ENCODE data around the gene SDC3. TPM values are rescaled to one million over a fixed set of nuclear protein-coding genes. Genes with fewer than 3 reads are reported as not detected.

SDC3 gene, protein sequence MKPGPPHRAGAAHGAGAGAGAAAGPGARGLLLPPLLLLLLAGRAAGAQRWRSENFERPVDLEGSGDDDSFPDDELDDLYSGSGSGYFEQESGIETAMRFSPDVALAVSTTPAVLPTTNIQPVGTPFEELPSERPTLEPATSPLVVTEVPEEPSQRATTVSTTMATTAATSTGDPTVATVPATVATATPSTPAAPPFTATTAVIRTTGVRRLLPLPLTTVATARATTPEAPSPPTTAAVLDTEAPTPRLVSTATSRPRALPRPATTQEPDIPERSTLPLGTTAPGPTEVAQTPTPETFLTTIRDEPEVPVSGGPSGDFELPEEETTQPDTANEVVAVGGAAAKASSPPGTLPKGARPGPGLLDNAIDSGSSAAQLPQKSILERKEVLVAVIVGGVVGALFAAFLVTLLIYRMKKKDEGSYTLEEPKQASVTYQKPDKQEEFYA
- total RNA-seq (2022; extraction: Qiagen RNA extraction; ENCODE audit: low read depth), result 6.5 to 10.8 TPM (median 8.4 TPM) in 5 replicates

DNA sequence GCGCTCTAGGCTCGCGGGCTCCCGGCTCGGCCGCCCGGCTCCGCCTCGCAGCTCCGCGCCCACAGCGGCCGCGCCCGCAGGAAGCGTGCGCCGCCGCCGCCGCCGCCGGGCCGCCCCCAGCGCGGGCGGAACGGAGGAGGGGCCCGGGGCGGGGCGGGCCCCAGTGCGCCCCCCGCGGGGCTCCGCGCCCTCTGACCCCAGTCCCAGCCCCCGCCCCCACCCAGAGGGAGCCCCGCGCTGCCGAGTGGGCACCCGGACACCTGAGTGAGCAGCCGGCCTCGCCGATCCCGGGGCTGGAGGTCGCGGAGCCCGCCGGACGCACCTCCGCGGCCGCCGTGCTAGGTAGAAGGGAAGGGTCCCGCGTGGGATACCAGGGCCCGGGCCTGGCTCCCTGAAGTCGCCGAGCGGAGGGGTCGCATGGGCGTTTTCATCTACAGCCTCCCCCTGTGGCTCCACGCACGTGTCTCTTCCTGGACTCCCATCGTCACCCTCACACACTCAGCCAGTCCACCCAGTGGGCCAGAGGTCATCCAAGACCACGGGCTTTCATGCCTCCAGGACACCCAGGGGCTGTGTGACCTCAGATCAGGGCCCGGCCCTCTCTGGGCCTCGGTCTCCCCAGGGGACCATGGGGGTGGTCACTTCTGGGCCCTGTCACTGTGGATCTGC is at the start of gene SDC3:
Gene SDC3, minus strand, starts transcription at position 63 of the 669 bp plus-strand sequence. CDS start 172 bp downstream, outside the sequence.

Other genes starting within 250 kb of the SDC3 start
- gene MATN1, start 185.2 kb downstream of the SDC3 start, total RNA-seq (2022; extraction: Qiagen RNA extraction; ENCODE audit: low read depth), result 0.05 to 0.25 TPM (median 0.07 TPM) in 4 of 5 replicates, not detected in the other
- 0.10 to 0.23 TPM (median 0.19 TPM) in 4 of 5 replicates, not detected in the other for gene LAPTM5, start 151.0 kb downstream of the SDC3 start, total RNA-seq (2022; extraction: Qiagen RNA extraction; ENCODE audit: low read depth)
- gene PUM1, start 157.0 kb upstream of the SDC3 start, total RNA-seq (2022; extraction: Qiagen RNA extraction; ENCODE audit: low read depth), result 28.3 to 39.0 TPM (median 31.9 TPM) in 5 replicates